Measurements from ENCODE around the gene YEATS4. TPM values are rescaled to one million over a fixed set of nuclear protein-coding genes. Genes with fewer than 3 reads are reported as not detected.

YEATS4 gene
- polyA plus RNA-seq, 3 donors = 25.5 to 28.3 (median 28.3) TPM

DNA sequence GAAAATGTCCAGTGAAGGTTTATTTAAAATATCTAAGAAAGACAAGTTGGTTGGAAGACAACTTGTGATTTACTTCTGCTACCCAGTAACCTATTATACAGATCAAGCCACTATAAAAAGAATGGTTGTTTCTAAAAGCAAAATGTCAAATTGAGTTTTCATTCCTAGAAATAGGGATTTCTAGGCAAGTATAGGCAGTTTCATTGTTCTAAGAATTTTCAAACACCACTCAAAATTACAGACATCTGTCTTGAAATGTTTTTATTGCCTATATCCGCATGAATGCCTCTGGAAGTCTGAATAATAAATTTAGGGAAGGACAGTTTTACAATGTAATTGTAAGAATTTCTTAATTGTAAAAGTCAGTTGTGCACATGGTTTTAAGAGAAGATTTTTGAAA is 8.6 kb downstream of the YEATS4 start:
- DNase-seq = no peak

DNA sequence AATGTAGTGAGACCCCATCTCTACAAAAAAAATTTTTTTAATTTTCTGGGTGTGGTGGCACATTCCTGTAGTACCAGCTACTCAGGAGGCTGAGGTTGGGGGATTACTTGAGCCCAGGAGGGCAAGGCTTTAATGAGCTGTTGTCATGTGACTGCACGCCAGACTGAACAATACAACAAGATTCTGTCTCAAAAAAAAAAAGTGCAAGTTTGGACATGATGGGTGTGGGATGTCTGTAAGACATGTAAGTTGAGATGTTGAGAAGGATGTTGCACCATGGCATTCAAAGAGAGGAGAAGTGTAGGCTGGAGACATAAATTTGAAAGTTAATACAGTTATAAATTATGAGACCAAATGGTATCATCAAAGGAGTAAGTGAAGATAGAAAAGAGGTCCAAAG is 23.5 kb downstream of the YEATS4 start:
- DNase-seq = no peak

DNA sequence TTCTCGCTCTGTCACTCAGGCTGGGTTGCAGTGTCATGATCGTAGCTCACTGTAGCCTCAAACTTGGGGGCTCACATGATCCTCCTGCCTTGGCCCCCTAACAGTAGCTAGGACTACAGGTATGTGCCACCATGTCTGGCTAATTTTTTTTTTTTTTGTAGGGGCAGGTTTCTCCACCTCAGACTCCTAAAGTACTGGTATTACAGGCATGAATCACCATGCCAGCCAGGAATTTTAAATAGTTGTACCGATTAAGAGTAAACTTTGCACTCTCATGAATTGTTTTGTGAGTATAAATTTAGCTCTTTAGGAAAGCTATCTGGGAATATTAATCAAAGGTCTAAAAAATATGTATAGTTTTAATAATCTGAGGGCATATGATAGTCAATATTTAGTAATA is 25.5 kb downstream of the YEATS4 start:
- no peak for DNase-seq

DNA sequence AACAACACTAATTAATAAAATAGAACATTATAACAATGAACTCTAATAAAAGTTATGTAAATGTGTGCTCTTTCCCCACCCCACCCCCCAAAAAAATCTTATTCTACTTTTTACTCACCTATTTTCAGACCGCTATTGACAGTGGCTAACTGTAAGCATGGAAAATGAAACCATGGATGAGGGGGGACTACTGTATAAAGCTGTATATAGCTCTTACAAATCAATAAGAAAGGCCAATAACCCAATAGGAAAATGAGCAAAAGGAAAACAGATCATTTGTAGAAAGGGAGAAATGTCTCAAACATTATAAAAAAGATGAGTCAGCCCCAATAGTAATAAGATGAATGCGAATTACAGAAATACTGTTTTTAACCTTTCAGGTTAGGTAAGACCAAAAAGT is 27.4 kb downstream of the YEATS4 start:
- DNase-seq = no peak

DNA sequence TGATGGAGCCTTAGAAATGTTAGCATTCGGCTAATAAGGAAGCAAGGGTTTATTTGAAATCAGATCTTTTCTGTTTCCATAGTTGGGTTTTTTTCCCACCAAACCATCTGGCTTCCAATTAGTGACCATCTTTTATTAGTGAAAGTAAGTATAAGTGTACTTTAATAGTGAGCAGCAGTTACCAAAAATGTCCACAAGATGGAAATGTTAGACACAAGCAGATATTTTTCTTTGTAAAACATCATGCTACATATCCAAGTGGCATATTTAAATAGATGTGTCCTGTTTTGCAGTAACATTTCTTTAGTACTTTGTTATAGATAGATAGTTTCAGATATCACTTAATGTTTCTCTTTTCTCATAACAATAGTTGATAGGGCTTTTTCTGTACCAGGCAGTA is 28.8 kb downstream of the YEATS4 start:
- peak; percentile 39 for DNase-seq

DNA sequence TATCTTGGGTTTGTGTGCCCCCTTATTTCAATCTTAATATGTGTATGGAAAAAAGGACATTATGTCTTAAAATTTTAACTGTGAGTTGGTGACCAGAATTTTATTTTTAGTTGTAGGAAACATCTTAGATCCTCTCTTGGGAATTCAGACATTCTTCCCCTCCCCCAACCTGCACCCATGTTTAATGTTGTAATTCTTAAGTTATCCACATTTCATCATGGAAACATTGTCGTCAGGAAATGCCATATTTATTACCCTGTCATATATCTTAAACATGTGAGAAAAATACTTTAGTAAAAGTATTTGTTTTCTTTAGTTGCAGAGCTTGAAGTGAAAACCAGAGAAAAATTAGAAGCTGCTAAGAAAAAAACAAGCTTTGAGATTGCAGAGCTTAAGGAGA is 30.3 kb downstream of the YEATS4 start:
- no peak for DNase-seq

DNA sequence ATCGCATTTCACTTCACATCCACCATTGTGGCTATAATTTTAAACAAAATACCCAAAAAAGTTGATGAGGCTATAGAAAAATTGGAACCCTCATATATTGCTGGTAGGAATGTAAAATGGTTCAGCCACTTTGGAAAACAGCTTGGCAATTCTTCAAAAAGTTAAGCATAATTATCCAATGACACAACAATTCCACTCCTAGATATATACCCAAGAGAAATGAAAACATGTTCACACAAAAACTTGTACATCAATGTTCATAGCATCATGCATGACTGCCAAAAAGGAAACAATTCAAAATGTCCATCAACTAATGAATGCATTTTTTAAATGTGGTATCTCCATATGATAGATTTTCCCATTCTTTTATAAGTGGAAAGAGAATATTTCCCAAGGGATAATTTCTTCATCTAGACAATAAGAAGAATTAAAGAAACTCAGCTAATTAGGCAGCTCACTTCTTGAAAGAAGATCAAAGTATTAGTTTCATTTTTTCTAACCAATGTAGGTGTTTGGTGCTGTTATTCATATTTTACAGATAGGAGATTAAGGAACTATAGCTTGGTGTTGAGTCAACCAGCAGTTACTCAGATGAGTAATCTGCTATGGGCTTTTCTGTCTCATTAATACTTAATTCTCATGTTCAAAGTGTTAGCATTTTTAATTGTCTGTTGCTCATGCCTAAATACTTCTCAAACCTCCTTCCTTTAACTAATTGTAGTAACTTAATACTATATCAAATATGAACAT is 32.8 kb downstream of the YEATS4 start:
- DNase-seq = no peak

DNA sequence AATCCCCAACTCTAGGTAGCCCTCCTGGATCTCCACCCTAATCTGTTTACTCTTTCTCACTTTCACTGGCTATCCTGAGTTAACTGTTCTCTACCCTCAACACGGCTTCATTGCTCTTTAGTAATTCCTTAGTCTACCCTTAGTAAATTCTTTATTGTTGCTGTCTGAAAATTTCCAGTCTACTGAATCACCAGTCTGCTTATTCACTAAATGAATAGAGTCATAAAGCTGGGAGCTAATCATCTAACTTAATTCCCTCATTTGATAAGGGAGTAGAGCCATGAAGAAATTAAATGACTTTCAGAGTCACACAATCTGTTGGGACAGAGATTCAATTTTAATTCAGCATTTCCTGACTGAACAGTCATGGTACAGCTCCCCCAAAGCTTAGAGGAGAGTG is 36.5 kb downstream of the YEATS4 start:
- no peak for DNase-seq

DNA sequence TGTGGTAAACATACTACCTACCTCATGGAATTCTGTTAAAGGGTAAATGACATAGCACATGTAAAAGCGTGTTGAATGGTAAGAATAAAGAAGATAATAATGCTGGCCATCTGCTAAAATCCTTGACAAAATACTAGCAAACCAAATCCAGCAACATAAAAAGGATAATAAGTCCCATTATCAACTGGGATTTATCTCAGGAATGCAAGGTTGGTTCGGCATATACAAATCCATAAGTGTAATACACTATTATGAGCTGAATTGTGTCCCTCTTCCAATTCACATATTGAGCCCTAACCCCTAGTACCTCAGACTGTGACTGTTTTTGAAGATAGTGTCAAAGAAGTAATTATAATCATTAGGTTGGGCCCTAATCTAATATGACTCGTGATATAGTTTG is 37.4 kb downstream of the YEATS4 start:
- DNase-seq = no peak

DNA sequence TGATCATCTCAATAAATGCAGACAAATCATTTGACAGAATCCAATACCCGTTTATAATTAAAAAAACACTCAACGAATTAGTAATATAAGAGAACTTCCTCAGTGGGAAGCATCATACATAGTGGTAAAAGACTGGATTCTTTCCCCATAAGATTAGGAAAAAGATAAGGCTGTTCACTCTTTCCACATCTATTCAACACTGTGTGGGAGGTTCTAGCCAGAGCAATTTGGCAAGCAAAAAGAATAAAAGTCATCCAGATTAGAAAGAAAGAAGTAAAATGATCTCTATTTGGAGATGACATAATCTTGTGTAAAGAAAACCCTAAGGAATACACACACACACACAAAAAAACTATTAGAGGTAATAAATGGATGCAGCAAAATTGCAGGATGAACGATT is 38.4 kb downstream of the YEATS4 start:
- no peak for DNase-seq

DNA sequence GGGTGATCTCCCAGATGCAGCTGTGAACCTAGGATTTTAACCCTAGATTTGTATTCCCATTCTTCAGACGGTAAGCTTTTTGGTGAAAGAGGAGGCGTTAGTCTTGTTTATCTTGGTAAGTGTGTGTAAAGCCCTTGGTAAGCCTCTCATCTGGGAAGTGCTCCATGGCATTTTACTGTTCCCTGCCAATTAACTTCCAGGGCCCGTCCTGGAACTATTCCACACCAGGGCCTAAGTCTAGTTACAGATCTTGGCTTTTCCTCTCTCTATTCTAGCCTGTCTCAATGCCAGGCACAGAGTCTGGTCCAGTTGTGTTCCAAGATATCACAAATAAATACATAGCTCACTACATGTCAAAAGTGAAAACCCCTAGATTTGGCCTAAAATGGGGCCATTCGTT is 42.4 kb downstream of the YEATS4 start:
- no peak for DNase-seq

DNA sequence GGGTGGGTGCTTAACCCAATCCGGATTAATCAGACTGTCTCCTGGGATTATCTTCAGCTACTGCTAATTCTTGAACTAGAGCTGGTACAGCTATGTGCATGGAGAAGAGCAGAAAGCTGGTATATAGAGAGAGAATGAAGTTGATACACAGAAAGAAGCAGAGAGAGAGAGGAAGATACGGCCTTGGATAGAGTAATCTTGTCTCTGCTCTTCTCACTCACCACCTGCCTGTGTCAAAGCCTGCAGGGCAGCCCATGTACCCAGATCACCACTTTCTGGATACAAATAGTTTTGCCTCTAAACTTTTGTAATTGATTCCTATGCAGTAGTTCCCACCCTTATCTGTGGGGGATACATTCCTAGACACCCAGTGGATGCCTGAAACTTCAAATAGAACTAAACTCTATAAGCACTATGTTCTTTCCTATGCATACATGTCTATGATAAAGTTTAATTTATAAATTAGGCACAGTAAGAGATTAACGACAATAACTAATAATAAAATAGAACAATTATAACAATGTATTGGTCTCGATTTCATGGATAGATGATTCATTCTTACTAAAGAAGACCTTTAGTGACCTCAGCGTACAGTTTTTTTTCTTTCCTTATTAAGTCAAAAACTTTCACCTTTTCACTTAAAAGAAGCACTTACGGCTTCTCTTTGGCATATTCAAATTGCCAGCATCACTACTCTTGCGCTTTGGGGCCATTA is 45.5 kb downstream of the YEATS4 start:
- DNase-seq = no peak

DNA sequence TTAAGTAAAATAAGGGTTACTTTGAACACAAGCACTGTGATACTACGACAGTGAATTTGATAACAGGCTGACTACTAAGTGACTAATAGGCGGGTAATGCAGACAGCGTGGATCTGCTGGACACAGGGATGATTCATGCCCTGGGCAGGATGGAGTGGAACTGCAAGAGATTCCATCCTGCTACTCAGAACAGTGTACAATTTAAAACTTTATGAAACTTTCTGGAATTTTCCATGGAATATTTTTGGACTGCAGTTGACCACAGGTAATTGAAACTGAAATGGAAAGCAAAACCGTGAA is 46.0 kb downstream of the YEATS4 start:
- no peak for DNase-seq

DNA sequence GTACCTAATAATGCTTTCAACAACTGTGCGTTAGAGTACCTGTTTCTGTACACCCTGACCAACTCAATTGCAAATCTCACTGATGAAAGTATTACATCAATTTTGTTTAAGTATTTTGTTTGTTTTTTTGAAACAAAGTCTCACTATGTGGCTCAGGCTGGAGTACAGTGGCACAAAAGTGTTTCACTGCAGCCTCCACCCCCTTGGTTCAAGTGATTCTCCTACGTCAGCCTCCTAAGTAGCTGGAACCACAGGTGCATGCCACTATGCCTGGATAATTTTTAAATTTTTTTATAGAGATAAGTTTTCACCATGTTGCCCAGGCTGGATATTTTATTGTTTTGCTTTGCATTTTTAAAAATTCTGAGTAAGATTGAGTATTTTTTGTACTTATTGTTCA is 46.7 kb downstream of the YEATS4 start:
- no peak for DNase-seq

DNA sequence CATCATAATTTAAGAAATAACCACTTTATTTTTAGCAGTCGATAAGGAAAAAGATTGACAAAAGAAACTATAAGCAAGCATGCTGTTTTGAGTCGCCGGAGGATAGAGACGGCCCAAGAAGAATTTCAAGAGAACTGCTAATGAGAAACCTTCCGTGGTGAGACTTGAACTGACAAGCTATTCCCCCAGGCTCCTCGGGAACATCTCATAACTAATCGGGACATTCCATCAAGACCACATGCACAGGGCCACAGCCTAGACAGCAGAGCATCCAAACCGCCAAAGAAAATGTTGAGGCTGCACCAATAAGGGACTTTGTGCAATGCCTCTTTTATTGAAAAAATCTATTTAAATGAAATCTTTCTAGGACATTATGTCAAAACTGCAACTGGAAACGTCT is 51.0 kb downstream of the YEATS4 start:
- DNase-seq = no peak

DNA sequence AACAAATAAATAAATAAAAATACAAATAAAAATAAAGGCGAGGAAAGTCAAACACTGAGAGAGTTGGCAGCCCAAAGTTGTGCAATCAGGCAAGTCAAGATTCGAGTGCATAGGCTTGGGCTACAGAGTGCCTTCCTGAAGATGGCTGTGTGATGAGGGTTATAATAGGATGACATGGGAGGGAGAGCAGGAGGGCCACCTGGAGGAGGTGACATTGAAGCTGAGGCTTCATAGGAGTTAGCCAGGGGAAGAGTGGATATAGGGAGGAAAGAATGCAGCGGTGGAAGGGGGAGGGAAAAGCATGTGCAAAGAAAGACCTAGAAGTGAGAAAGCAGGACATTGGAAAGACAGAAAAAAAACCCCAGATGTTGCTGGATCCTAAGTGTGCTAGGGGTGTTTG is 53.1 kb downstream of the YEATS4 start:
- no peak for DNase-seq

DNA sequence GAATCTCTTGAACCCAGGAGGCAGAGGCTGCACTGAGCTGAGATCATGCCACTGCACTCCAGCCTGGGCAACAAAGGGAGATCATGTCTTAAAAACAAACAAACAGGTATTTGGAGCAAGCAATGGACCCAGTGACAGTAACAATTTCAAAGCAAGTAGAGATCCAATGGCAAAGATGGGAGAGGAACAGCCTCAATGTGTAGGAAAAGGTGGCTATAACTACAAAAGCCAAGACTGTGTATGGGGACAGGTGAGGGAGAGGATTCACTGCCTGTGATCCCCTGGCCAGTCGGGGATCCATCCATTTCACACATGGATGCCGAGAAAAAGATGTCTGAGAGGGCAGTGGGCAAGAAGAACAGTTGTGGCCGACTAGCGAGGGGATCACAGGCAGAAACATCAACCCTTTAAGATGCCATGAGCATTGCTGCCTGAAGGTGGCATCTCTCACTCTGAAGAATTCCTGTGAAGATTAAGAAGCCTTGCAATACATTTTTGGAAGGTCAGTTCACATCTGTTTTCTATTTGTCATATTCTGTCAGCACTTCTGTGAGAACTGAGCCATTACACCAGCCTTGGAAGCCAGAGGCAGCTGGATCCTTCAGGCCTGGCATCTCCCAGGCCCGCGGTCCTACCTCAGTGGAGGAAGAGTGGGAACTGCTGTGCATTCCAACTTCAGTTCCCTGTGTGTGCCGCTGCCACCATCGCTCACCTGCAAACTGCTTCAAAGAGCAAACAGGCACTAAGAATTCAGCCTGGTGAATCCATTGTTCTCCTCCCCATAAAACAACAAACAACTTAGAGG is 56.1 kb downstream of the YEATS4 start:
- DNase-seq = peak; percentile 64

DNA sequence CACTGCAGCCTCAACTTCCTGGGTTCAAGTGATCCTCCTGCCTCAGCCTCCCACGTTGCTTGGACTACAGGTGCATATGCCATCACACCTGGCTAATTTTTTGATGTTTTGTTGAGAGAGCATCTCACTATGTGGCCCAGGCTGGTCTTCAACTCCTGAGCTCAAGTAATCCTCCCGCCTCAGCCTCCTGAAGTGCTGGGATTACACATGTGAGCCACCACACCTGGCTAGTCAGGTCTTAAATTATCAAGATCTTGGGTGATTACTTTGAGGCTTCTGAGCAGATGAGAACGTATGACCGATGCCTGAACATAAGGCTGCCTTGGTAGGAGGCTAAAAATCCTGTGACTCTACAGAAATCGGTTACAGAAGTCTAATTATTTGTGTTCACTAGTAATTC is 57.7 kb downstream of the YEATS4 start:
- no peak for DNase-seq

DNA sequence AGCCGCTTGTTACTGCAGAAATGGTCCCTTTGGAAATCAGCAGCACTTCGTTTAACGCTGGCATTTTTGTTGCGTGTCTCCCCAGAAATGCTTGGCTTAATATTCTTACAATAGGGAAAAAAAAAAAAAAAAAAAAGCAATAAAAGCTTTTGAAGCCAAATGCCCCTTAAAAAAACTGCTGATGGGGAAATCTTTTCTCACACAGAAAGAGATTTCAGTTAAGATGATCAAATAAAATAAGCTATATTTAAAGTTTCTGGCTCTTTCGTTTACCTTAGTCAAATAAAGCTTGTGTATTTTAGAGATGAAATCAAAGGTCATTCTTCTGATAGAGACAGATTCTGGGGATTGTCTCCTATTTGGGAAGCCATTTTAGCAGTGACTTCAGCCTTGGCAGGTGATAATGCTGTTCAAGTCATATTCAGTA is 58.2 kb downstream of the YEATS4 start:
- no peak for DNase-seq

DNA sequence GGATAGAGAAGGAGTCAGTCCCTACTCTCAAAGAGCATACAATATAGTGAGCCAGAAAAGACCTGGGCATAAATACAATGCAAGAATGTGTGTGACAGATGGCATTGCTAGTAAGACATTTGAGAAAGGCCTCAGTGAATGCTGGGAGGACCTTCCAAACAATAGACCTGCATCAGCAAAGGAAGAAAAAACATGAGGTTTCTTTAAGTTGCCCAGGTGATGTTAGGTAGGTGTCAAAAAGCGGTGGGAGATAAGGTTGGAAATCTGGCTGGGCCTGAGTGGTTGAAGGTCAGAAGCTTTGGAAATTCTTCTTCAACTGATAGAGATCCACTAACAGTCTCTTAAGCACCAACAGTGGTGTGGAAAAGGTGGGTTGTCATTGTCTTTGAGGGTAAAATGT is 60.2 kb downstream of the YEATS4 start:
- no peak for DNase-seq

DNA sequence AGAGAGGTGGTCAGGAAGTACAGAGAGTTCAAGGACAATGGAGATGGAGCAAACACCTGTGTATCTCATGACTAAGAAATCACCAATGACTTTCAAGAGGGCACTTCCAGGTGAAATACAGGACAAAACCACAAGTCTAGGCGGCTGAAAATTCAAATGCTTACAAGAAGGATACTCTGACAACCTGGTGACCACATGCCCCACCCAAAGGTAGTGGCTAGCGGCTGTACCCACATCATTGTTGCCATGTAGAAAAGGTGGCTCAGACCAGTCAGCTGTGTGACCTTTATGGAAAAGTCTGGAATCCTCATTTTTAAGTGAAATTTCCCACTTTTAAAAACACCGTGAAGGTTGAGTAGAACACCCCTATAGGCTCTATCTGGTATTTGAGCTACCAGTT is 62.0 kb downstream of the YEATS4 start:
- no peak for DNase-seq

DNA sequence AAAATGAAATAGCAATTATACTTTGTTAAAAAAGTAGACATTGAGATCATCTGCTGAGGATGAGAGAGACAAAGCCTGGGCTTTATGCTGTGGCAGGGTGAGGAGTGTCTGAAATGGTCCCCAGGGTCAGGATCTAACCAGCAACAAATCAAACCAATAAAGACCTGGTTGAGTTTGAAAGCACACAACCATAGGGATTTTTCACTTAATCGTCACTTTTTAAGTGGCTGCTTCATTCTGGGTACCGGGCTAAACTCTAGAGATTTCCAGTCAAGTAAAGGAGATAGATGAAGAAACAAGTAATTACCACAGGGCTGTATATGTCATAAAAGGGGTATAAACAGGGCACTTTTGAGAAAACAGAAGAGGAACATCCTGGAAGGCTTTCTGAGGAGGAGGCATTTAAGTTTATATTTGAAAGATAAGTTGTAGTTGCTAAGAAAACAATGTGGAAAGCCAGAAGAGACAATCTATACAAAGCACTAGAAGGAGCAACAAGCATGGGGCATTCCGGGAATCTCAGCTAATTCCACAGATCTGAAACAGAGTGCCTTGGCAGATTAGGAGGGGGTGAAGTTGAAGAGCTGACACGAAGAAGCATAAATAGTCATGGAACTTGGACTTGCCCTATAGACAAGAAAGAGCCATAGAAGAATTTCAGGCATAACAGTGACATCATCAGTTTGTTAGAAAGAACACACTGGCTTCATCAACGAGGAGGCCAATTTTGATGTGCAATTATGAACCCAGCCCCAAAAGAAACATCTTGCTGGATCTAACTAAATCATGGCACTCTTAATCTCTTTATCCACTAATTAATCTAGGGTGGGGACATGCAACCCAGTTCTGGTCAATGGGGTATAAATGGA is 63.7 kb downstream of the YEATS4 start:
- no peak for DNase-seq

All from renal pelvis (tissue), 4 donors.